ENCODE results near the gene ITCH.
"Not testable (repeated sequence)": the region's sequence is repeated elsewhere in the genome, so short reads cannot be mapped to it uniquely, and the experiment has no call there.

ITCH gene

GRCh38 chr20:34426026-34426425 lies 63.0 kb downstream of the ITCH start:
- Histone ChIP-seq H2AFZ (ENCODE audit: low read depth, low read length) (no peak overlapping the region), H3K9ac (ENCODE audit: low read length) (no peak overlapping the region), H4K20me1 (ENCODE audit: insufficient read depth, low read length) (no peaks in the 10 kb centered on the region), H3K9me3 (ENCODE audit: insufficient read depth, low read length) (no peaks in the 10 kb centered on the region), H3K27me3 (ENCODE audit: low read depth, low read length) (no peaks in the 10 kb centered on the region), H3K4me3 (ENCODE audit: low read length) (no peak overlapping the region), H3K36me3 (replicated peaks; ENCODE audit: low read depth, low read length) (peaks cover 8% of the 10 kb centered on the region), H3K4me1 (ENCODE audit: low read length) (no peaks in the 10 kb centered on the region), H3K4me2 (ENCODE audit: low read length) (no peak overlapping the region), H3K79me2 (ENCODE audit: low read length) (no peaks in the 10 kb centered on the region), H3K27ac (ENCODE audit: low read length) (no peak overlapping the region)
- no peak for TF ChIP-seq CTCF (IDR thresholded peaks at IDR 0.05; ENCODE audit: low read depth, low read length)
- no peak for TF ChIP-seq EZH2phosphoT487 (IDR thresholded peaks at IDR 0.05; ENCODE audit: low read depth)

GRCh38 chr20:34427331-34427730 lies 64.3 kb downstream of the ITCH start:
- H3K4me3 ChIP-seq (ENCODE audit: low read length) = no peak overlapping the region
- no peaks in the 10 kb centered on the region for H3K9me3 ChIP-seq (ENCODE audit: insufficient read depth, low read length)
- no peak overlapping the region for H3K9ac ChIP-seq (ENCODE audit: low read length)
- H4K20me1 ChIP-seq (ENCODE audit: insufficient read depth, low read length) = no peaks in the 10 kb centered on the region
- no peak overlapping the region for H3K27ac ChIP-seq (ENCODE audit: low read length)
- no peak overlapping the region for H3K4me2 ChIP-seq (ENCODE audit: low read length)
- TF ChIP-seq EZH2phosphoT487 (IDR thresholded peaks at IDR 0.05; ENCODE audit: low read depth) (no peak), CTCF (IDR thresholded peaks at IDR 0.05; ENCODE audit: low read depth, low read length) (no peak)
- H3K36me3 ChIP-seq (replicated peaks; ENCODE audit: low read depth, low read length) = peaks cover 8% of the 10 kb centered on the region
- H3K27me3 ChIP-seq (ENCODE audit: low read depth, low read length) = no peaks in the 10 kb centered on the region
- no peaks in the 10 kb centered on the region for H3K79me2 ChIP-seq (ENCODE audit: low read length)
- H2AFZ ChIP-seq (ENCODE audit: low read depth, low read length) = no peak overlapping the region
- no peaks in the 10 kb centered on the region for H3K4me1 ChIP-seq (ENCODE audit: low read length)

- H3K9me3 ChIP-seq (ENCODE audit: insufficient read depth, low read length) = no peaks in the 10 kb centered on the region
- no peaks in the 10 kb centered on the region for H3K27me3 ChIP-seq (ENCODE audit: low read depth, low read length)
- no peak overlapping the region for H3K9ac ChIP-seq (ENCODE audit: low read length)
- no peak overlapping the region for H3K27ac ChIP-seq (ENCODE audit: low read length)
- no peak for TF ChIP-seq EZH2phosphoT487 (IDR thresholded peaks at IDR 0.05; ENCODE audit: low read depth)
- TF ChIP-seq CTCF (IDR thresholded peaks at IDR 0.05; ENCODE audit: low read depth, low read length) = no peak
- no peaks in the 10 kb centered on the region for H4K20me1 ChIP-seq (ENCODE audit: insufficient read depth, low read length)
- no peak overlapping the region for H2AFZ ChIP-seq (ENCODE audit: low read depth, low read length)
- no peaks in the 10 kb centered on the region for H3K79me2 ChIP-seq (ENCODE audit: low read length)
- peaks cover 8% of the 10 kb centered on the region for H3K36me3 ChIP-seq (replicated peaks; ENCODE audit: low read depth, low read length)
- H3K4me3 ChIP-seq (ENCODE audit: low read length) = no peak overlapping the region
- no peak overlapping the region for H3K4me2 ChIP-seq (ENCODE audit: low read length)
- H3K4me1 ChIP-seq (ENCODE audit: low read length) = no peaks in the 10 kb centered on the region
Observed at GRCh38 chr20:34427784-34428183, 64.7 kb downstream of the ITCH start.

DNA sequence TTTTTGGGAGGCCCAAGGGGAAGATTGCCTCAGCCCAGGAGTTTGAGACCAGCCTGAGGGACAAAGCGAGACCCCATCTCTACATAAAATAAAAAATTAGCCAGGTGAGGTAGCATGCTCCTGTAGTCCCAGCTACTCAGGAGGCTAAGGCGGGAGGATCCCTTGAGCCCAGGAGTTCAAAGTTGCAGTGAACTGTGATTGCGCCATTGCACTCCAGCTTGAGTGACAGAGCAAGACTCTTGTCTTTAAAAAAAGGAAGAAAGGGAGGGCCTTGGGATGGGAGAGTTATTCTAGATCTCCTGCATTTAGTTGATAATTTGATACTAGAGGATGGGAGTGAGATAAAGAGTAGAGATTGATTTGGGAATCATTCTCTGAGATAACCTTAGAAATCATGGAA lies 68.1 kb downstream of the ITCH start:
- peaks cover 12% of the 10 kb centered on the region; the same call in 1 of the 2 replicates for H4K20me1 ChIP-seq (ENCODE audit: insufficient read depth, low read length)

GRCh38 chr20:34432663-34433062 lies 69.6 kb downstream of the ITCH start:
- H4K20me1 ChIP-seq (ENCODE audit: insufficient read depth, low read length) = peaks cover 18% of the 10 kb centered on the region; the same call in 1 of the 2 replicates
- H3K9ac ChIP-seq (ENCODE audit: low read length); H3K9me3 ChIP-seq (ENCODE audit: insufficient read depth, low read length); H2AFZ ChIP-seq (ENCODE audit: low read depth, low read length); H3K4me3 ChIP-seq (ENCODE audit: low read length); H3K27ac ChIP-seq (ENCODE audit: low read length); H3K4me2 ChIP-seq (ENCODE audit: low read length); H3K27me3 ChIP-seq (ENCODE audit: low read depth, low read length); H3K36me3 ChIP-seq (replicated peaks; ENCODE audit: low read depth, low read length); H3K79me2 ChIP-seq (ENCODE audit: low read length): not testable (repeated sequence)
- peaks cover 16% of the 10 kb centered on the region for H3K4me1 ChIP-seq (ENCODE audit: low read length)

More for the DNA sequence above, 68.1 kb downstream of the ITCH start:
- no peak overlapping the region for H2AFZ ChIP-seq (ENCODE audit: low read depth, low read length)
- H3K4me1 ChIP-seq (ENCODE audit: low read length) = peaks cover 16% of the 10 kb centered on the region
- TF ChIP-seq CTCF (IDR thresholded peaks at IDR 0.05; ENCODE audit: low read depth, low read length) (no peak), EZH2phosphoT487 (IDR thresholded peaks at IDR 0.05; ENCODE audit: low read depth) (no peak)
- H3K4me2 ChIP-seq (ENCODE audit: low read length) = no peak overlapping the region
- H3K36me3 ChIP-seq (replicated peaks; ENCODE audit: low read depth, low read length) = no peaks in the 10 kb centered on the region
- H3K27me3 ChIP-seq (ENCODE audit: low read depth, low read length) = no peaks in the 10 kb centered on the region
- H3K79me2 ChIP-seq (ENCODE audit: low read length) = no peaks in the 10 kb centered on the region
- H3K4me3 ChIP-seq (ENCODE audit: low read length) = no peak overlapping the region
- no peak overlapping the region for H3K9ac ChIP-seq (ENCODE audit: low read length)
- H3K27ac ChIP-seq (ENCODE audit: low read length) = no peak overlapping the region
- no peaks in the 10 kb centered on the region for H3K9me3 ChIP-seq (ENCODE audit: insufficient read depth, low read length)
